ENCODE data around the gene METTL9.
"Not testable (repeated sequence)": the region's sequence is repeated elsewhere in the genome, so short reads cannot be mapped to it uniquely, and the experiment has no call there.

METTL9 gene

DNA sequence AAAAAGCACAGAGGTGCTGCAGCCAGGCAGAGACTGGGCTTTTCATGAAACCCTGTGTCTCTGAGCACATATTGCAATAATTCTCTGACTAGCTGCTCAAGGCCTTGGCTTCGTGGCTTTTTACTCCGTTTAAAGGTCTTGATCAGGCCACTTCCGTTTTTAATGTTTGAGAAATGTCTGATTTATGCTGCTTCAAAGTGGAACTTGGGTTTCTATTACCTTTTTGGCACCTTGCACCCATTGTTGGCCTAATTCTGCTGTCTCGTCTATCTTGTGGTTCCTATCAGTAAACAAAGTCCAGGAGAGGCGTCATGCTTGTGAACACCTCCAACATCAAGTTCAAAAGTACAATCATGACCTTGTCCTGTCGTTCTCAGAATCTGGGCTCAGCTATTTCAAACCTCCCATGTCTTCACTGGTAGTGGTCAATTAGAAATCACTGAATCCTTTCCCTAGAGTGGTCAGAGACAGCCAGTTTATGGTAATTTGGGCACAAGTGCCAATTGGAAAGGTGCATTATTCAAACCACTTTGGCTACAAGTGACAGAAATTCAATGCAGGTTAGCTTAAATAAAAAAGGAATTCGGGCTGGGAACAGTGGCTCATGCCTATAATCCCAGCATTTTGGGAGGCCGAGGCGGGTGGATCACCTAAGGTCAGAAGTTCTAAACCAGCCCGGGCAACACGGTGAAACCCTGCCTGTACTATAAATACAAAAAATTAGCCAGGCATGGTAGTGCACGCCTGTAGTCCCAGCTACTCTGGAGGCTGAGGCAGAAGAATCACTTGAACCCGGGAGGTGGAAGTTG lies 33.3 kb upstream of the METTL9 start:
- ChIA-PET POLR2A (interaction anchor here (0.7 kb wide), 1 partner anchor 536 kb away, joined by 3 read pairs; no protein-coding TSS in a partner anchor), CTCF (interaction anchor here (0.6 to 1.3 kb wide), 3 partner anchors 12 to 44 kb away, joined by 3 read pairs; no protein-coding TSS in a partner anchor)
- H3K27ac ChIP-seq (ENCODE audit: extremely low read depth, low read depth, low read length): no peak overlapping the region
- no peaks in the 10 kb centered on the region for H3K36me3 ChIP-seq (ENCODE audit: control insufficient read depth in 2 of 2, insufficient read depth in 1 of 2, low read length in 2 of 2)
- no peak overlapping the region for H3K4me3 ChIP-seq (ENCODE audit: low read depth, low read length)
- TF ChIP-seq ZNF391 (tag by site-specific recombination; IDR thresholded peaks at IDR 0.05; ENCODE audit: borderline replicate concordance, low read depth) (no peak), ZNF133 (tag by site-specific recombination; IDR thresholded peaks at IDR 0.05) (no peak), ZNF341 (tag by site-specific recombination; IDR thresholded peaks at IDR 0.05; ENCODE audit: low read depth) (no peak), HIC1 (tag by site-specific recombination; IDR thresholded peaks at IDR 0.05) (no peak), ZNF660 (tag by site-specific recombination; IDR thresholded peaks at IDR 0.05) (no peak), ZNF549 (tag by site-specific recombination; IDR thresholded peaks at IDR 0.05) (no peak), ZNF155 (tag by site-specific recombination; IDR thresholded peaks at IDR 0.05) (no peak), ZBTB48 (tag by site-specific recombination; IDR thresholded peaks at IDR 0.05) (no peak), ZNF623 (tag by site-specific recombination; IDR thresholded peaks at IDR 0.05) (no peak), ZBTB26 (tag by site-specific recombination; optimal IDR thresholded peaks at IDR 0.05) (no peak), PBX3 (CRISPR knock-in tag; IDR thresholded peaks at IDR 0.05) (no peak), ZBTB7A (tag by site-specific recombination; IDR thresholded peaks at IDR 0.05; ENCODE audit: low read depth) (no peak), ZNF221 (tag by site-specific recombination; IDR thresholded peaks at IDR 0.05; ENCODE audit: borderline replicate concordance) (no peak), ZNF585B (tag by site-specific recombination; IDR thresholded peaks at IDR 0.05) (no peak), ZNF211 (tag by site-specific recombination; IDR thresholded peaks at IDR 0.05; ENCODE audit: low read depth) (no peak), ZNF670 (tag by site-specific recombination; IDR thresholded peaks at IDR 0.05; ENCODE audit: low read depth) (no peak), ZNF248 (tag by site-specific recombination; IDR thresholded peaks at IDR 0.05) (no peak), ZNF157 (tag by site-specific recombination; IDR thresholded peaks at IDR 0.05) (no peak)
- no peaks in the 10 kb centered on the region for H3K4me1 ChIP-seq (ENCODE audit: control insufficient read depth, insufficient read depth, low read length)
- no peaks in the 10 kb centered on the region for H3K9me3 ChIP-seq (ENCODE audit: control insufficient read depth, insufficient read depth, low read depth, low read length)

- Histone ChIP-seq H3K9me3 (ENCODE audit: control insufficient read depth, insufficient read depth, low read depth, low read length) (no peaks in the 10 kb centered on the region), H3K36me3 (ENCODE audit: control insufficient read depth in 2 of 2, insufficient read depth in 1 of 2, low read length in 2 of 2) (no peaks in the 10 kb centered on the region), H3K4me3 (ENCODE audit: low read depth, low read length) (no peak overlapping the region), H3K4me1 (ENCODE audit: control insufficient read depth, insufficient read depth, low read length) (no peaks in the 10 kb centered on the region), H3K27ac (ENCODE audit: extremely low read depth, low read depth, low read length) (no peak overlapping the region)
- TF ChIP-seq ZNF239 (tag by site-specific recombination; IDR thresholded peaks at IDR 0.05) (no peak), ZNF341 (tag by site-specific recombination; IDR thresholded peaks at IDR 0.05; ENCODE audit: low read depth) (no peak)
- TF ChIP-seq, protein P1, sequence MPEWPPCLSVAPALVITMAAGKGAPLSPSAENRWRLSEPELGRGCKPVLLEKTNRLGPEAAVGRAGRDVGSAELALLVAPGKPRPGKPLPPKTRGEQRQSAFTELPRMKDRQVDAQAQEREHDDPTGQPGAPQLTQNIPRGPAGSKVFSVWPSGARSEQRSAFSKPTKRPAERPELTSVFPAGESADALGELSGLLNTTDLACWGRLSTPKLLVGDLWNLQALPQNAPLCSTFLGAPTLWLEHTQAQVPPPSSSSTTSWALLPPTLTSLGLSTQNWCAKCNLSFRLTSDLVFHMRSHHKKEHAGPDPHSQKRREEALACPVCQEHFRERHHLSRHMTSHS (tag by site-specific recombination; IDR thresholded peaks at IDR 0.05): no peak
- POLR2A ChIA-PET: no interaction called here
- CTCF ChIA-PET: interaction anchor here (0.6 to 2.3 kb wide), 2 partner anchors 13 to 90 kb away, joined by 3 to 7 read pairs; no protein-coding TSS in a partner anchor
Measured at GRCh38 chr16:21566891-21567414, 32.4 kb upstream of the METTL9 start.

DNA sequence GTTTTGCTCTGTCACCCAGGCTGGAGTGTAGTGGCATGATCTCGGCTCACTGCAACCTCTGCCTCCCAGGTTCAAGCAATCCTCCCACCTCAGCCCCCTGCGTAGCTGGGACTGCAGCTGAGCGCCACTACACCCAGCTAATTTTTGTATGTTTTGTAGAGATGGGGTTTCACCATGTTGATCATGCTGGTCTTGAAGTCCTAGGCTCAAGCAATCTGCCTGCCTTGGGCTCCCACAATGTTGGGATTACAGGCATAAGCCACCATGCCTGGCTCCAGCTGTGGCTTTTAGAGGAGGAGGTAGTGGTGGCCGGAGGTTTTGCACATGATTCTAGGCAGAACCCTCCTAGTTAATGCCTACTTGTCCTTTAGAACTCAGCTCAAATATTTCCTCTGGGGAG lies 31.9 kb upstream of the METTL9 start:
- CTCF ChIA-PET: interaction anchor here (2.3 kb wide), 1 partner anchor 90 kb away, joined by 7 read pairs; no protein-coding TSS in a partner anchor
- POLR2A ChIA-PET; H3K27ac ChIP-seq (ENCODE audit: extremely low read depth, low read depth, low read length): not testable (repeated sequence)

More for the DNA sequence above, 31.9 kb upstream of the METTL9 start:
- H3K9me3 ChIP-seq (ENCODE audit: control insufficient read depth, insufficient read depth, low read depth, low read length); H3K4me3 ChIP-seq (ENCODE audit: low read depth, low read length); H3K4me1 ChIP-seq (ENCODE audit: control insufficient read depth, insufficient read depth, low read length); H3K36me3 ChIP-seq (ENCODE audit: control insufficient read depth in 2 of 2, insufficient read depth in 1 of 2, low read length in 2 of 2): not testable (repeated sequence)
